Measurements from ENCODE around the gene DNAJC5.

GRCh38 chr20:63877755-63878470 lies 17.0 kb upstream of the DNAJC5 start:
- TF ChIP-seq CTCF (IDR thresholded peaks at IDR 0.05) (no peak), EZH2 (IDR thresholded peaks at IDR 0.05; ENCODE audit: borderline replicate concordance, insufficient read depth, low read depth, low read length, poor library complexity, severe bottlenecking) (no peak)

All from B cell (primary cell).